Measurements from ENCODE around the gene PLAC8L1.

DNA sequence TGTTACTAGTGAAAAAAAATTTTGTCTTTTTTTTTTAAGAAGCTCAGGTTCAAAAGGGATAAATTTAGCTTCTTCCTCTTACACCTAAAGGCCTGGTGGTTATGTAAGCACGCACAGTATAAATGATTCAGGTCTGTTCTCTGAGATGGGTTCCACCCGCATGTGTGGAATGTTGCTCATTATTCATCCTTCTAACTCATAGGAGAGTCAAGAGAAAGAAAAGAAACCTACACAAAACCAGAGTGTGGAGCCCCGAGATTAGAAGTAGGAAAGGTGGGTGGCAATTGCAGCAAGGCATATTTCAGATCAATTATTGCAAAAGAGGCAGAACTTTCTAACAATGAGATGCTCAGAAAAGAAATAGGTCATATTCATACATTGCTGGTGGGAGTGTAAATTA lies 13.5 kb downstream of the PLAC8L1 start:
- no peak for TF ChIP-seq CTCF (conservative IDR thresholded peaks at IDR 0.05; ENCODE audit: low read depth, low read length)
- TF ChIP-seq EZH2 (IDR thresholded peaks at IDR 0.05; ENCODE audit: borderline replicate concordance, low read depth, low read length, poor library complexity, severe bottlenecking) = no peak

All from A673 (cell line).